ENCODE data around the gene DNAJC27. TPM values are rescaled to one million over a fixed set of nuclear protein-coding genes. Genes with fewer than 3 reads are reported as not detected.

The DNAJC27 gene
- total RNA-seq, 1 donor from 2014 or later: 3.6 TPM

DNA sequence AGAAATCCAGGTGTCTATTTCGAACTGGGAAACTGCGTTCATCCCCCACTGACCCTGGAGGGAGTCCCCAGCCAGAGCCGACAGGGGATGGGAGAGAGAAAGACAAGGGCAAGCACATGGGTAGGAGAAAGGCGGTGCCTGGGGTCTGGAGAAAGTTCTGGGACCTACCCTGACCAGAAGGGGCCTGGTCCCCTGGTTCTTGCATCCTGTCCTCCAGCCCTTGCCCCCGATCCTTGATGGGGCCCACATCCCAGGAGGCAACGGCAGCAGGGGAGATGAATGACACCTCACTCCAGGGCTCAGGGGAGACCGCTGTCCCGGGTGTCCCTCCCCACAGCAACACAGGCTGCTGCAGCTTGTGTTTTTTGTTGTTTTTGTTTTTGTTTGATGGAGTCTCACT, 56.6 kb downstream of the DNAJC27 start:
- no peak overlapping the region for H3K27ac ChIP-seq
- no peaks in the 10 kb centered on the region for H3K4me1 ChIP-seq
- no peaks in the 10 kb centered on the region for H3K36me3 ChIP-seq
- no peak for DNase-seq (ENCODE audit: low spot score in 2 of 2)
- H3K9me3 ChIP-seq: no peaks in the 10 kb centered on the region
- no peaks in the 10 kb centered on the region for H3K27me3 ChIP-seq
- no peak overlapping the region for H3K4me3 ChIP-seq
- TF ChIP-seq, protein P1, sequence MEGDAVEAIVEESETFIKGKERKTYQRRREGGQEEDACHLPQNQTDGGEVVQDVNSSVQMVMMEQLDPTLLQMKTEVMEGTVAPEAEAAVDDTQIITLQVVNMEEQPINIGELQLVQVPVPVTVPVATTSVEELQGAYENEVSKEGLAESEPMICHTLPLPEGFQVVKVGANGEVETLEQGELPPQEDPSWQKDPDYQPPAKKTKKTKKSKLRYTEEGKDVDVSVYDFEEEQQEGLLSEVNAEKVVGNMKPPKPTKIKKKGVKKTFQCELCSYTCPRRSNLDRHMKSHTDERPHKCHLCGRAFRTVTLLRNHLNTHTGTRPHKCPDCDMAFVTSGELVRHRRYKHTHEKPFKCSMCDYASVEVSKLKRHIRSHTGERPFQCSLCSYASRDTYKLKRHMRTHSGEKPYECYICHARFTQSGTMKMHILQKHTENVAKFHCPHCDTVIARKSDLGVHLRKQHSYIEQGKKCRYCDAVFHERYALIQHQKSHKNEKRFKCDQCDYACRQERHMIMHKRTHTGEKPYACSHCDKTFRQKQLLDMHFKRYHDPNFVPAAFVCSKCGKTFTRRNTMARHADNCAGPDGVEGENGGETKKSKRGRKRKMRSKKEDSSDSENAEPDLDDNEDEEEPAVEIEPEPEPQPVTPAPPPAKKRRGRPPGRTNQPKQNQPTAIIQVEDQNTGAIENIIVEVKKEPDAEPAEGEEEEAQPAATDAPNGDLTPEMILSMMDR (IDR thresholded peaks at IDR 0.05): no peak
- intact Hi-C loops (cut with DNase I): no loop called here

DNA sequence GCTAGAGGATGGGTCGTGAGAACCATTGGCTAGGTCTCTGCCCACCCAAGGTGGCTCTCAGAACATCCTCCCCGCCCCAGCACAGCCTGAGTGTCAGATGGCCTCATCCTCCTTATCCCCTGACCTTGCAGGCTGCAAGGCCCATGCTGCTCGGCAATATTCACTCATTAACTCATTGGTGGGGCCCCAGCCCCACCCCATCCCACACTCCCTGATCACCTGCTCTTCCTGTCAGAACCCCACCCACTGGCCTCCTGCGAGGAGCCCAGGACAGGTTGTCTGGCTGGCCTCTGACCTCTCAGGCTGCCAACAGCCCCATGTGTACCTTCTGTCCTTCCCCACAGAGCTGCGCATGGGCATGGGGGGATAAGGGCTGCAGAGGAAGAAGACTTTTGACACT, 57.0 kb downstream of the DNAJC27 start:
- no peaks in the 10 kb centered on the region for H3K27me3 ChIP-seq
- no peak overlapping the region for H3K27ac ChIP-seq
- intact Hi-C loops (cut with DNase I): no loop called here
- H3K4me1 ChIP-seq: no peaks in the 10 kb centered on the region
- no peak overlapping the region for H3K4me3 ChIP-seq
- H3K9me3 ChIP-seq: no peaks in the 10 kb centered on the region
- no peaks in the 10 kb centered on the region for H3K36me3 ChIP-seq
- no peak for DNase-seq (ENCODE audit: low spot score in 2 of 2)
- TF ChIP-seq, protein P1 (IDR thresholded peaks at IDR 0.05): no peak

DNA sequence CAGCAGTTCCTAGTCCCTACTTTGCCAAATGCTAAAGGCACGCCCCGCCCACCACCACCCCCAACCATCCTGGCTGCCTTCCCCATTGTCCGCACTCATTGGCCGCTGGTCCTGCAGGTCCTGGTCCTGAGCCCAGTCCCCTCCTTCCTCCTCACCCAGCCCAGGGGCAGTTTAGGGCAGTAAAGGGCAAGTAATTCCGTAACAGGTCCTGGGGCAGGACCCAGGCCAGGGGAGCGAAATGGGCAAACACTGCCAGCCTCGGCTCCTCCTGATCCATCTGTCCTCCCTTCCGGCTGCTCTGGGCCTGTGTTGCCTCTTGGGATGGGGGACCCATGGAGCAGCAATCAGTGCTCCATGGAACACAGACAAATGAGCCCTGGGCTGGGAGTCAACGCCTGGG, 57.8 kb downstream of the DNAJC27 start:
- intact Hi-C loops (cut with DNase I): no loop called here
- Histone ChIP-seq H3K4me1 (no peaks in the 10 kb centered on the region), H3K27me3 (no peaks in the 10 kb centered on the region), H3K4me3 (no peak overlapping the region), H3K36me3 (no peaks in the 10 kb centered on the region), H3K9me3 (no peaks in the 10 kb centered on the region), H3K27ac (no peak overlapping the region)
- TF ChIP-seq, protein P1 (IDR thresholded peaks at IDR 0.05): no peak
- no peak for DNase-seq (ENCODE audit: low spot score in 2 of 2)

DNA sequence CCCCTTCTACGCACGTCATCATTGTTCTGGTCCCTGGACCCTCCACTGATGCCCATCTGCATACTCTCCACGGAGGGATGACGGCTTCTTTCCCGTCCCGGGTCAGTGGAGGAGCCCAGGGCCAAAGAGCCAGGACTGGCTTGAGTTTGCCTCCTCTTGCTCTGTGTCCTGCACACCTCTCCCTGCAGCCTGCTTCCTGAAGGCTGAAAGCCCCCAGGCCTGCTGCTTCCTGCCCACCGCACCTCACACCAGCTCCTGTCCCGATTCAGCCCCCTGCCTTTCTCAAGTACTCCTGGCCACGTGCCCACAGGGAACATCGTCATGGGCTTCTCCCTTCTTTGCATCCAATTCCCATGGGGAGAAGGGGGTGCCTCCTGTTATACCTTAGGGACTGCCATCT, 58.8 kb downstream of the DNAJC27 start:
- TF ChIP-seq, protein P1 (IDR thresholded peaks at IDR 0.05): no peak
- H3K27me3 ChIP-seq: no peaks in the 10 kb centered on the region
- no peaks in the 10 kb centered on the region for H3K36me3 ChIP-seq
- no peaks in the 10 kb centered on the region for H3K9me3 ChIP-seq
- H3K4me3 ChIP-seq: no peak overlapping the region
- no peak overlapping the region for H3K27ac ChIP-seq
- H3K4me1 ChIP-seq: no peaks in the 10 kb centered on the region
- intact Hi-C loops (cut with DNase I): no loop called here
- DNase-seq (ENCODE audit: low spot score in 2 of 2): no peak

DNA sequence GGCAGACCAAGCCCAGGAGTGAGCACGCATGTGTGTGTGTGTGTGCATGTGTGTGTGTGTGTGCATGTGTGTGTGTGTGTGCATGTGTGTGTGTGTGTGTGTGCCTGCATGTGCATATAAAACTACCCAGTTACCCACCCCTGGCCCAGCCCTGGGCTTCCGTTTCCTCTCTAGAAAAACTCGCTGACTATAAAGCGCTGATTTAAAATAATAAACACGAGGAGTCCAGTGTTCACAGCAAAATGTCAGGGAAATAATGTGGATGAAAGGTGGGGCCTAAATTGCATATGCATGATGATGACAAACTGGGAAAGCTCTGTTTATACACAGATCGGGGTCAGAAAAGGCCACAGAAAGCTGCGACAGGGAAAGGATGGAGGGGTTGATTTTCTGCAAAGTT, 59.2 kb downstream of the DNAJC27 start:
- no peaks in the 10 kb centered on the region for H3K36me3 ChIP-seq
- no peak overlapping the region for H3K4me3 ChIP-seq
- intact Hi-C loops (cut with DNase I): no loop called here
- no peaks in the 10 kb centered on the region for H3K9me3 ChIP-seq
- no peak overlapping the region for H3K27ac ChIP-seq
- no peaks in the 10 kb centered on the region for H3K4me1 ChIP-seq
- H3K27me3 ChIP-seq: no peaks in the 10 kb centered on the region
- no peak for DNase-seq (ENCODE audit: low spot score in 2 of 2)
- TF ChIP-seq, protein P1 (IDR thresholded peaks at IDR 0.05): no peak

DNA sequence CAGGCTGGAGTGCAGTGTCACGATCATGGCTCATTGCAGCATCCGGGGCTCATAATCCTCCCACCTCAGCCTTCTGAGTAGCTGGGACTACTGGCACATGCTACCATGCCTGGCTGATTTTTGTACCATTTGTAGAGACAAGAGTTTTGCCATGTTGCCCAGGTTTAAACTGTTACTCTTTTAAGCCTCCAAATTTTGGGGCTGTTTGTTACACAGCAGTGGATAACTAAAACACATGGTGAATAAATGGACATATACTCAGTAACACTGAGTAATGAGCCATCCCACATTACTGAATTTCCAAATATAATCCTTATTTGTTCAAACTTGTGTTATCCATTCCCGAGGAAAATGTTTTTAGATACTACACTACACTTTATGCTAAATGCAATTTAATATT, 61.5 kb downstream of the DNAJC27 start:
- no peaks in the 10 kb centered on the region for H3K36me3 ChIP-seq
- TF ChIP-seq, protein P1 (IDR thresholded peaks at IDR 0.05): no peak
- H3K27me3 ChIP-seq: no peaks in the 10 kb centered on the region
- H3K27ac ChIP-seq: no peak overlapping the region
- H3K4me1 ChIP-seq: no peaks in the 10 kb centered on the region
- H3K9me3 ChIP-seq: no peaks in the 10 kb centered on the region
- DNase-seq (ENCODE audit: low spot score in 2 of 2): no peak
- H3K4me3 ChIP-seq: no peak overlapping the region
- intact Hi-C loops (cut with DNase I): no loop called here
